ENCODE measurements around the gene HOXD12.

The HOXD12 gene

GRCh38 chr2:176151442-176152287, 52.1 kb downstream of the HOXD12 start, which contains the start of gene HOXD4:
Gene HOXD4, plus strand, starts transcription at chr2:176151550. Its CDS starts 84 bp downstream, at chr2:176151634.
- DNase-seq: no peak
